BE2C (cell line): Measurements from ENCODE around the gene NDOR1.

ENCODE experiments used
- DNase-seq: peaks from one replicate; pipeline ENCODE4 v3.0.0-alpha.2; 2020
- H3K27me3 ChIP-seq: fragments of 250-450 bp; sonication (Bioruptor Pico); 2 replicates; pipeline ENCODE4 v1.5.1; 2020; ENCODE audit warnings: mild to moderate bottlenecking
- H3K36me3 ChIP-seq: fragments of 250-450 bp; sonication (Bioruptor Pico); 2 replicates; pipeline ENCODE4 v1.5.1; 2020; ENCODE audit warnings: mild to moderate bottlenecking
- H3K4me1 ChIP-seq: fragments of 250-450 bp; sonication (Bioruptor Pico); 2 replicates; pipeline ENCODE4 v1.5.1; 2020
- H3K4me3 ChIP-seq: 2 replicates; pipeline ENCODE4 v1.5.1; 2011; ENCODE audit warnings: low read depth, low read length
- H3K9me3 ChIP-seq: fragments of 250-450 bp; sonication (Bioruptor Pico); 2 replicates; pipeline ENCODE4 v1.5.1; 2020
- CTCF ChIP-seq: IDR thresholded peaks from 2 replicates; pipeline ENCODE4 v1.5.1; 2012; ENCODE audit warnings: mild to moderate bottlenecking, low read depth, low read length

Gene NDOR1

GRCh38 chr9:137194909-137195308, 10.6 kb upstream of the NDOR1 start:
- DNase-seq, result no peak
- no peak for TF ChIP-seq CTCF
- H3K9me3 ChIP-seq, result no peaks in the 10 kb centered on the region
- no peak overlapping the region for H3K4me3 ChIP-seq
- H3K36me3 ChIP-seq, result peaks cover 4% of the 10 kb centered on the region; the same call in 1 of the 2 replicates
- H3K27me3 ChIP-seq, result no peaks in the 10 kb centered on the region
- peaks cover 6% of the 10 kb centered on the region for H3K4me1 ChIP-seq

GRCh38 chr9:137195525-137196220, 9.8 kb upstream of the NDOR1 start:
- Histone ChIP-seq H3K4me1 (peaks cover 6% of the 10 kb centered on the region), H3K36me3 (peaks cover 4% of the 10 kb centered on the region; the same call in 1 of the 2 replicates), H3K27me3 (no peaks in the 10 kb centered on the region), H3K4me3 (no peak overlapping the region), H3K9me3 (no peaks in the 10 kb centered on the region)
- DNase-seq, result no peak
- TF ChIP-seq CTCF, result no peak

GRCh38 chr9:137198051-137198901, 7.2 kb upstream of the NDOR1 start:
- Histone ChIP-seq H3K36me3 (no peaks in the 10 kb centered on the region; the same call in 1 of the 2 replicates), H3K27me3 (no peaks in the 10 kb centered on the region), H3K4me1 (peaks cover 12% of the 10 kb centered on the region), H3K4me3 (no peak overlapping the region), H3K9me3 (no peaks in the 10 kb centered on the region)
- no peak for TF ChIP-seq CTCF
- no peak for DNase-seq

- H3K27me3 ChIP-seq, result no peaks in the 10 kb centered on the region
- no peak for TF ChIP-seq CTCF
- DNase-seq, result no peak
- no peaks in the 10 kb centered on the region for H3K9me3 ChIP-seq
- H3K36me3 ChIP-seq, result no peaks in the 10 kb centered on the region; the same call in 1 of the 2 replicates
- H3K4me1 ChIP-seq, result peaks cover 12% of the 10 kb centered on the region
- H3K4me3 ChIP-seq, result no peak overlapping the region
Observed at GRCh38 chr9:137198902-137199283, 6.6 kb upstream of the NDOR1 start.

- TF ChIP-seq CTCF, result no peak
- Histone ChIP-seq H3K9me3 (no peaks in the 10 kb centered on the region), H3K4me3 (peak overlapping the region; percentile 48), H3K4me1 (peaks cover 12% of the 10 kb centered on the region), H3K36me3 (no peaks in the 10 kb centered on the region; the same call in 1 of the 2 replicates), H3K27me3 (no peaks in the 10 kb centered on the region)
- DNase-seq, result no peak
Observed at GRCh38 chr9:137199411-137200121, 5.9 kb upstream of the NDOR1 start.
